Embryonic facial prominence (tissue), 1 donor: Measurements from ENCODE around the gene TMEM154.

Experiments used
- DNase-seq: peaks from one replicate; pipeline ENCODE4 v3.0.0-alpha.2; 2016; ENCODE audit errors: extremely low spot score

TMEM154 gene

GRCh38 chr4:152696764-152697261, 17.0 kb upstream of the TMEM154 start:
- DNase-seq: no peak

- DNase-seq: no peak
Observed at GRCh38 chr4:152693871-152694270, 14.1 kb upstream of the TMEM154 start.

DNA sequence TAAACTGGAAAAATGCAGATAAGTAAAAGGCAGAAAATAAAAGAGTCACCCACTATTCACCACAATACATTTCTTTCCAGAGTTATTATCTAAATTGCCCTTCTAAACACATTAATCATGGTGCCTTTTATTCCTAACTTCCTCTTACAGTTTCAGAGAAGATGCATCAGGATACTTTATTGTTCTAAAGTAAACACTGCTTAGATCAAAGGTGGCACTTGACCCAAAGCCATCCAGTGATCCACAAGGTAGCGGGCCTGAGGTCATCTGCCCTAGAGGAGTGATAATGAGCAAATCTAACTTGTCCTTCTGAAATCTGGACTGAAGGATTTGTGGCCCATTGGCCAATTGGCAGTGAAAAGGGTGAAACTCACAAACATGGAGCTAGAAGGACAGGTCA, 12.0 kb upstream of the TMEM154 start:
- no peak for DNase-seq

GRCh38 chr4:152690706-152691651, 11.2 kb upstream of the TMEM154 start:
- no peak for DNase-seq

DNA sequence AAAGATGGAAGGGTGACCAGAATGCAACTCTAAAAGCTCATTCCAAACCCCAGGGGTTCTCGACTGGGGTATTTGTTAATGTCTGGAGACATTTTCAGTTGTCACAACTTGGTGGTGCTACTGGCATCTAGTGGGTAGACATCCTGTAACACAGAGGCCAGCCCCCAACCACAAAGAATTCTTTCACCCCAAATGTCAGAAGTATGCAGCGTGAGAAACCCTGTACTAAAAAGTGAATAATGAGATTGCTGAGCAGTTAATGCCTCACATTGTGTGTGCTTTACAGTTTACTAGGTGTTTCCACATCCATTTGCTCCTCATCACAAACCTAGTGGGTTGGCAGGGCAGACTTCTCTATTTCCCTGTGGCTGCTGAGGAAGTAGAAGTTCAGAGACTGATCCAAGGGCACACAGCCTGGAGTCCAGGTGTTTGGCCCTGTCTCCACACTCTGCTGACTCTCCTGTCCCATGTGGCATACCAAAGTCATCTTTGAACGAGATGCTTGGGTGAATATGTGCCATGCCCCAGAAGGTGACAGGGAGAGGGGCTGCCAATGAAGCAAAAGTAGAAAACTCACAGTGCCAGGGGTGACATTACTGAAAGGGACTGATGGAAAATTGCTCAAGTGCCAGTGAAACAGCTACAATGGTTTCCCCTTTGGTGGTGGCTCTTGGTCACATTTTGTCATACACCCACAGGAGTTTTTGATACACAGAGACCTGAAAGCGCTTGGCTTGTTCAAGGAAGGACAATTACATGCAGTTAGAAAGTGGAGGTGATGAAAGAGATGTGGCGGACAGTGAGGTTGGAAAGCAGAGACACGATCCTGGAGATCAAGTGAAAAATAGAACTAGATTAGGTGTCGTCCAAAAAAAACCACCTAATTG, 10.1 kb upstream of the TMEM154 start:
- no peak for DNase-seq

GRCh38 chr4:152687974-152688599, 8.3 kb upstream of the TMEM154 start:
- DNase-seq: no peak

- DNase-seq: no peak
Observed at GRCh38 chr4:152686452-152687013, 6.7 kb upstream of the TMEM154 start.

DNA sequence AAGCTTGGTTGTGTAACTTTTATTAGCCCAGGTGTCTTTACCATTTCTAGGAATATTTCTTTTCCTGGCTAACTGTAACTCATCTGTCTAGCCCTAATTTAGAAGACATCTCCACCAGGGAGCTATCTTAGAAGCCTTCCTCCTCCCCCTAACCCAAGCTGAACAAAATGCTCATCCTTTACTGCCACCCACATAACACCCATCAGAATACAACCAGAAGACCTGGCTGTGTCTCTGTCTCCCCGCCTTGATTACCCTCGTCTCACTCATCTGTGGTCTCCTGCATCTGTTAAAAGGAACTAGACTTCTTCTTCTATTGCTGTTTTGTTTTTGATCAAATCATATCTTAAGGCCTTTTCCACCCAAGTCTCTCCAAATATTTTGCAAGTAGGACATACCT, 4.8 kb upstream of the TMEM154 start:
- DNase-seq: no peak

DNA sequence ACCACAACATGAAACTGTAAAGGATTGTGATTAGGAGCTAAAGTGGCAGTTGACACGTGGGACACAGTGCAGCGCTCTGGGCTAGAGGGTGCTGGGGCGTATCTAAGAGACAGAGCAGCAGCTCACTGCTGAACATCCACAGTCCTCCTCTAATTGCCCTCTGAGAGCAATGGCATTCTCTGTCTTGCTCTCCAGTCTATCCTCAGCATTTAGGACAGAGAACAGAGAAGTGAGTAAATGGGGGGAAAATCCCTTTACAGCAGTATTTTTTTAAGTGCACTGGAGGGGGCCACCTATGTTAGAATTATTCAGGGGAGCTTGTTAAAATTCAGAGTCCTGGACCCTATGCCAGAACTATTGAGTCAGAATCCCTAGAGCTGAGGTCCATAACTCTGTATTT, 4.2 kb upstream of the TMEM154 start:
- DNase-seq: no peak

DNA sequence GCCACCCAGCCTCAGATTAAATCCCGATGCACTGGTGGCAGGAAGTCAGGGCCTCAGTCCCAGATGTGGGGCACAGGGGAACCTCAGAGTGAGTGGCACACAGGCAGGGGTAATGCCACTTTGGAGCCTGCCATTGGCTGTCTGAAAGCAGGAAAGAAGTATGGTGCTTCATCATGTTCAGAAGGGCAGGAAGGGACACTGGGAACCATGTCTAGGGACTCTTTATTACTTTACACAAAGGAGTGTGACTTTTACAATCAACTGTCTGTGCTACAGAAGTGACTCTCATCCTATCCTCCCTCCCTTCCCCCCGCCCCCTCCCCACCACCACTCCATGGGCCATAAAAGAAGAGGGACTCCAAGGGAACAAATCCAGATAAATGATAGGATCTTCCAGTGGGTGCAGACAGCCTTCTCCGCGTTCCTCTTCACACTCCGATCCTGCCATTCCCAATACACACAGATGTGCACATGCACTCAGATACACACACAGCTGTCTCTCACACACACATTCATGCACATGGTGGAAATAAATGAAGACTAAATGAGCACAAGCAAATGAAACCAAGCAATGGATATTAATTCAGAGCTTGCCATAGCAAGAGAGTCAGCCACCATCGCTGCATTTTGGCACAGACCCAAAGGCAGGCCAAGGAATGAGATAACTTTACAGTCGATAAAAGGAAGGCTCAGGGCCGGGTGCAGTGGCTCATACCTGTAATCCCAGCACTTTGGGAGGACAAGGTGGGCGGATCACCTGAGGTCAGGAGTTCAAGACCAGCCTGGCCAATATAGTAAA, 2.5 kb upstream of the TMEM154 start:
- DNase-seq: no peak

DNA sequence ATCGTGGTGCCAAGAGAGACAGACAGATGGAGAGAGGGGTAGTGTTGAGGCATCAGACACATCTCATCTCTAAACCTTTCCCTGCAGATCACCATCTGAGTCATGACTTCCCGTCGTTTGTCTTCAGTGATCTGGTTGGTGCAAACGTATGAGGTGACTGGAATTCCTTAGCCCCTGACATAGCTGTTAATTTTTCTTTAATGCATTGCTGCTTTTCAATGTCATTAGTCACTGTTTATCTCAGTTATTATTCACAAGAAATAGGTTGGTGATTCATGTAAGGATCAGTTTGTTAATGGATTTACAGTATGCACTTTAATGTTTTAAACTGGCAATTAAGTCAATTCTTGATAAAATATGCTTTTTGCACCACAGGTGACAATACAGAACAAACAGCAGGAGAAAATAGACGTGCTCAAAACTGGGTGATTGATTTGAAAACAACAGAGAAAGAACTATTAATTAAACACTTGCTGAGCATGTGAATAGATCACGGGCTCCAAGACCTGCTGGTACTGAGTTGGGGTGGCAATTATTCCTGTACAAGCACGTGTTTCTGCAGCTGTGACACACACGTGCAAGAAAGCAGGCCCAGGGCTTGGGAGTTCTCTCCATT, 1.3 kb upstream of the TMEM154 start:
- no peak for DNase-seq

- no peak for DNase-seq
Observed at GRCh38 chr4:152678841-152679240, 956 bp downstream of the TMEM154 start.

GRCh38 chr4:152677117-152677516, 2.7 kb downstream of the TMEM154 start:
- no peak for DNase-seq

GRCh38 chr4:152676052-152676854, 3.5 kb downstream of the TMEM154 start:
- DNase-seq: no peak

GRCh38 chr4:152674359-152674758, 5.4 kb downstream of the TMEM154 start:
- no peak for DNase-seq

- no peak for DNase-seq
Observed at GRCh38 chr4:152673489-152673888, 6.3 kb downstream of the TMEM154 start.

GRCh38 chr4:152672206-152673092, 7.3 kb downstream of the TMEM154 start:
- DNase-seq: no peak

- DNase-seq: no peak
Observed at GRCh38 chr4:152668338-152668964, 11.3 kb downstream of the TMEM154 start.
